Activated T-cell treated with anti-CD3 and anti-CD28 coated beads, Interleukin-2, amount 50 U/mL, for 4 hours (primary cell): ENCODE data around the gene PDE10A. TPM values are rescaled to one million over a fixed set of nuclear protein-coding genes. Genes with fewer than 3 reads are reported as not detected.

Source experiments
- ATAC-seq, 2 donors: fragments of 200-7000 bp; cut with Tn5 transposase; one replicate each; pipeline ENCODE4 v1.10.0; 2021
- DNase-seq: peaks from one replicate; pipeline ENCODE4 v3.0.0-alpha.2; 2020
- H3K27me3 Mint-ChIP-seq: one replicate; pipeline ENCODE4 v1.8.0; 2021; ENCODE audit warnings: low read depth, mixed read lengths
- H3K36me3 Mint-ChIP-seq: one replicate; pipeline ENCODE4 v1.8.0; 2022; ENCODE audit warnings: mixed read lengths; ENCODE audit not compliant: insufficient read depth
- H3K4me1 Mint-ChIP-seq: one replicate; pipeline ENCODE4 v1.8.0; 2021; ENCODE audit warnings: low read depth, mixed read lengths
- H3K4me3 Mint-ChIP-seq: one replicate; pipeline ENCODE4 v1.8.0; 2021; ENCODE audit warnings: mild to moderate bottlenecking, moderate library complexity, mixed read lengths
- H3K9me3 Mint-ChIP-seq: one replicate; pipeline ENCODE4 v1.8.0; 2021; ENCODE audit warnings: mixed read lengths
- total RNA-seq, 3 donors: library from RNA; stranded (reverse); gene quantifications; one replicate each; pipeline ENCODE4 v1.2.1, GENCODE V29; 2021

The PDE10A gene
- total RNA-seq, 3 donors from 2014 or later = 0.03 to 0.08 TPM; not detected in 1

DNA sequence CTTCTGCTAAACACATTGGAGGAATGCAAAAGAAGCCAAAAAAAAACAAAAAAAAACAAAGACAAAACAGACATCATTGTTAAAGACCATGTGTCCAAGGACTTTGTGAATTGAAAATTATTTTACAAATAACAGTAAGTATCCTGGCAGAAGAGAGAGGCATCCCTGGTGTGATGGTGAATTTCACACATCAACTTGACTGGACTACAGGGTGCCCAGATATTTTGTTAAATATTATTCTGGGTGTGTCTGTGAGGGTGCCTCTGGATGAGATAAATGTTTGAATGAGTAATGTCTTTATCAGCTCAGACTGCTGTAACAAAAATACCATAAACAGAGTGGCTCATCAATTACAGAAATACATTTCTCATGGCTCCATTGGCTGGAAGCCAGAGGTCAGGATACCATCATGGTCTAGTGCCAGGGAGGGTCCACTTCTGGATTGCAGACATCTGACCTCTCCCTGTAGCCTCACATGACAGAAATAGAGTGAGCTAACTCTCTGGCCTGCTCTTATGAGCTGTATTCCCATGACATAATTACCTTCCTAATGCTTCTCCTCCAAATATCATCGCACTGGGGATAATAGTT is 341.4 kb downstream of the PDE10A start:
- H3K36me3 Mint-ChIP-seq = no peaks in the 10 kb centered on the region
- DNase-seq (no peak), ATAC-seq (no peak)
- no peaks in the 10 kb centered on the region for H3K4me1 Mint-ChIP-seq
- no peak overlapping the region for H3K4me3 Mint-ChIP-seq
- H3K9me3 Mint-ChIP-seq = peaks cover 17% of the 10 kb centered on the region
- H3K27me3 Mint-ChIP-seq = no peaks in the 10 kb centered on the region

DNA sequence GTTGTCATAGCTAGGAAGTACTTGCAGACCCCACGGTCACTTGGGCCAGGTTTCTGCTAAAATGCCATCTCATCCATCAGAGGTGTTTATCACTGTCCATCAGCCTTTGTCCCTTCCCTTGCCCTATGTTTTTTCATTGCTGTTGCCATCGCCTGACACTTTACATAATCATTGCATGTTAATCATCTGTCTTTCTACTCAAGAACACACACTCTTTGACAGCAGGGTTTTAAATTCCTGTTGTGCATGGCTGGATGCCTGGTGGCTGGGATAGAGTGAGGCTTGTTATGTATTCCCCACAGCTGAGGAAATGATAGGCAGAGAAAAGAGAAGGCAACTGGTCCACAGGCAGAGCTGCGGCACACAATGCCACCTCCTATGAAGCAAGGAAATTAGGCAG is 341.9 kb downstream of the PDE10A start:
- H3K9me3 Mint-ChIP-seq = peaks cover 17% of the 10 kb centered on the region
- no peaks in the 10 kb centered on the region for H3K4me1 Mint-ChIP-seq
- H3K4me3 Mint-ChIP-seq = no peak overlapping the region
- no peak for ATAC-seq
- no peaks in the 10 kb centered on the region for H3K36me3 Mint-ChIP-seq
- DNase-seq = no peak
- H3K27me3 Mint-ChIP-seq = no peaks in the 10 kb centered on the region

- no peaks in the 10 kb centered on the region for H3K4me1 Mint-ChIP-seq
- DNase-seq (no peak), ATAC-seq (no peak)
- H3K9me3 Mint-ChIP-seq = peaks cover 15% of the 10 kb centered on the region
- H3K27me3 Mint-ChIP-seq = no peaks in the 10 kb centered on the region
- no peak overlapping the region for H3K4me3 Mint-ChIP-seq
- no peaks in the 10 kb centered on the region for H3K36me3 Mint-ChIP-seq
These were observed 345.3 kb downstream of the PDE10A start for GRCh38 chr6:165317723-165318122.

DNA sequence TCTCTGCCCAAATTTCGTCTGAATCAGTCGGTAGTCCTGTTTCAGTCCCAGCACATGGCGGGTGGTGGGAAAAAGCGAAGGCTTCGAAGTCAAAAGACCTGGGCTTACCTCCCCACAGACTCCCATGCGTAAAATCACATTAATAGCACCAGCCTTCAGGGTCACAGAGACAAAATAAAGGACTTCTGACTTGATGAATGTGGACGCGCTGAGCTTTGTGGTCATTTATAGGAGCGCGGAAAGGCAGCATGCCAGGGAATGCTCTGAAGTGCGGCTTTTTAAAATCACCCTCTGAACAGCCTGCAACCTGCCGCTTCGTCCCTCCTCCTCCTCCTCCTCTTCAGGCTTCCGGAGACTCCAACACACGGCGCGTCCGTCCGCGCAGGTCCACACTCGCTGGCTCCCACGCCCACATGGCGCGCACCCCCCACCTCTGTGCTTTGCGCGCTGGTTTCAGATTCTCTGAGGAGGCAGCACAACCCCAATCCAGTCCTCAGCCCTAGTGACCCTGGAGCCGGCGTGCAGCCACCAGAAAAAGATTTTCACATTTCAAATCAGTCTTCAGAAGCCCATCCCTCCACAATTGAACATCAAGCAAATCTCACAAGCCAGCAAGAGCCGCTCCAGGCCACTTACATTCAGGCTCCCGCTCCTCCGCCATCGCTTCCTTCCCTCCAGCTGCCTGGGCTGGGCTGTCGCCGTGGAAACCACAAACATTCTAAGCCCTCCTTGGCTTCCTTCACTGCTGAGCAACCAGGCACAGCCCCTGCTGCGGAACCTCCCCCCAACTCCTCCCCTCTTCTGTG is 353.9 kb downstream of the PDE10A start, which contains the start of gene C6orf118:
C6orf118 (minus strand) TSS at position 680 of the 806 bp plus-strand sequence; CDS start at position 661, 19 bp downstream.
- peak in 1 of 2 donors; percentile 23 for ATAC-seq
- Mint-ChIP-seq H3K27me3 (no peaks in the 10 kb centered on the region), H3K4me3 (peak within 1 kb of the TSS; percentile 48), H3K9me3 (no peaks in the 10 kb centered on the region), H3K36me3 (no peaks in the 10 kb centered on the region), H3K4me1 (peaks cover 9% of the 10 kb centered on the region)
- no peak for DNase-seq

GRCh38 chr6:165306955-165307354 is 356.1 kb downstream of the PDE10A start:
- peaks cover 3% of the 10 kb centered on the region for H3K9me3 Mint-ChIP-seq
- no peaks in the 10 kb centered on the region for H3K27me3 Mint-ChIP-seq
- DNase-seq (no peak), ATAC-seq (no peak)
- H3K4me3 Mint-ChIP-seq = no peak overlapping the region
- H3K36me3 Mint-ChIP-seq = no peaks in the 10 kb centered on the region
- H3K4me1 Mint-ChIP-seq = peaks cover 9% of the 10 kb centered on the region

DNA sequence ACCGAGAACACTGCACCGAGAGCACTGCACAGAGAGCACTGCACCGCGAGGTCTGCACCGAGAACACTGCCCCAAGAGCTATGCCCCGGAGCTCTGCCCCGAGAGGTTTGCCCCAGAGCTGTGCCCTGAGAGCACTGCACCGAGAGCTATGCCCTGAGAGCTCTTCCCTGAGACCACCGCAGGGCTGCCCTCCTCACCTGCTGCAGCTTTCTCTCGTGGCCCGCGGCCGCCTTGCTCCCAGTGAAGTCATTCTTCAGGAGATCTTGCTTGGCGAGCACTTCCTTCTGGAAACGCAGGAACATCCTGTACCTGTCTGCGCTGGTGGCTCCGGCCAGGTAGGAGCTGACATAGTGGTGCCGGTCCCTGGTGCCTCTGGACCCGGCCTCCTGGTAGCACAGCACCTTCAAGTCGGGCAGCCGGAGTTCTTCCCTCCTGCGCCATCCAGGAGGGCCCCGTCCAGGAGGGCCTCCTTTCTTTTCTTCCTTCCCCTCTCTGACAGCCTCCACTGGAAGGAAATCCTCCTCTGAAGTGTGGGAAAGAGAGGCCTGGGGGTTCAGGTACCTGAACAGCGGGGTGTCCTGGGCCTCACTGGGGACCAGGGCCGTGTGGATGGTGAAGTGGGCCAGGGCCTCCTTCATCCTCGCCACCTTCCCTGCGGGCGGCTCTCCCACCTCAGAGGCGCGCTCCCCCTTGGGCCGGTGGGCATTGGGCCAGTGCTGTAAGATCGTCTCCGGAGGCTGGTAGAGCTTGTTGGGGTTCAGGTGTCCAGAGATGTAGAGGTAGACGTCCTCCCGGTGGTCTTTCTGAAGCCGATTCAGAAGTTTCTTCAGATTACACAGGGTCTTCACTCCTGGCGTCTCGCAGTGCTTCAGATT is 361.4 kb downstream of the PDE10A start:
- no peaks in the 10 kb centered on the region for H3K27me3 Mint-ChIP-seq
- ATAC-seq (no peak), DNase-seq (no peak)
- H3K36me3 Mint-ChIP-seq = no peaks in the 10 kb centered on the region
- H3K9me3 Mint-ChIP-seq = peaks cover 3% of the 10 kb centered on the region
- no peaks in the 10 kb centered on the region for H3K4me1 Mint-ChIP-seq
- H3K4me3 Mint-ChIP-seq = no peak overlapping the region

DNA sequence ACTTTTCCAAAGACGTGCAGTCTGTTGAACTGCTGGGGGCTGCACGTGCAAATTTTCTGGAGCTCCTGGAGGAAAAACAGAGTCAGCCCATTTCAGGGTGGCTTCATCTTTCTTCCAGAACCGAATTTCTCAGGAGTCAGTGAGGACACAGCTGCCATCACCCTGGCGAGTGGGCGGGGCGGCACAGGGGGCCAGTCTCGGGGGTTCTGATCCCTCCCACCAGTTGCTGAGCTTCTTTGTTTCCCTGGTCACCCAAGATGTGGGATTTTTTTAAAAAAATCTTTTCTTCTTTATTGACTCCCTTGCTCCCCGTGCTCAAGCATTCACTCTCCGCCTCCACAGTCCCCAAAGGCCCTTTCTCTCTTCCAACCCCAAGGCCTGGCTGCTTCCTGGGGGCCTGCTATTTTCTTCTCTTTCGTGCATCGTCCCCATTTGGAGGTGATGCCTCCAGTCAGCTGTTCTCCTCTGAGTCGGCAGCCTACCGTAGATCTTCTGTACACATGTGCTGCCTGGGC is 362.6 kb downstream of the PDE10A start:
- H3K36me3 Mint-ChIP-seq = no peaks in the 10 kb centered on the region
- no peaks in the 10 kb centered on the region for H3K4me1 Mint-ChIP-seq
- H3K9me3 Mint-ChIP-seq = peaks cover 8% of the 10 kb centered on the region
- DNase-seq (no peak), ATAC-seq (no peak)
- no peaks in the 10 kb centered on the region for H3K27me3 Mint-ChIP-seq
- H3K4me3 Mint-ChIP-seq = no peak overlapping the region

- H3K36me3 Mint-ChIP-seq = no peaks in the 10 kb centered on the region
- DNase-seq = no peak
- H3K4me1 Mint-ChIP-seq = no peaks in the 10 kb centered on the region
- no peak overlapping the region for H3K4me3 Mint-ChIP-seq
- peaks cover 8% of the 10 kb centered on the region for H3K9me3 Mint-ChIP-seq
- no peak for ATAC-seq
- H3K27me3 Mint-ChIP-seq = no peaks in the 10 kb centered on the region
These were observed 364.2 kb downstream of the PDE10A start for GRCh38 chr6:165298875-165299274.

DNA sequence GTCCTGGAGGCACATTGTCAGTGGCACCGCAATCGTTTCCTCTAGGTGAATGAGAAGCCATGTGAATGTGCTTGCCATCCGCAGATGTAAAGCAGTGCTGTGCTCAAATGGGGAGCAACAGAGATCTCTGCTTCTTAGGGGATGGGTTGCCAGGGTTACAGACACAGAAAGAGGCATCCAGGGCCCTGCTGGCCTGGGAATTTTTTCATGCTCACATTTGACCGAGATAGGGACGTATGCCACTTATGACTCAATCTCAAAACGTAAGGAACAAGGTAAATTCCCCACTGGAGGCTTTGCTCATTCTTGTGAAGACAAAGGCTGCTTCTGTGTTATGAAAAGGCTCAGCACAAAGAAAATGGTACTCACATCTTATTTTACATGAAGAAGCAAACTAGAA is 364.6 kb downstream of the PDE10A start:
- DNase-seq = no peak
- no peaks in the 10 kb centered on the region for H3K36me3 Mint-ChIP-seq
- H3K4me3 Mint-ChIP-seq = no peak overlapping the region
- H3K4me1 Mint-ChIP-seq = no peaks in the 10 kb centered on the region
- no peak for ATAC-seq
- peaks cover 8% of the 10 kb centered on the region for H3K9me3 Mint-ChIP-seq
- H3K27me3 Mint-ChIP-seq = no peaks in the 10 kb centered on the region

DNA sequence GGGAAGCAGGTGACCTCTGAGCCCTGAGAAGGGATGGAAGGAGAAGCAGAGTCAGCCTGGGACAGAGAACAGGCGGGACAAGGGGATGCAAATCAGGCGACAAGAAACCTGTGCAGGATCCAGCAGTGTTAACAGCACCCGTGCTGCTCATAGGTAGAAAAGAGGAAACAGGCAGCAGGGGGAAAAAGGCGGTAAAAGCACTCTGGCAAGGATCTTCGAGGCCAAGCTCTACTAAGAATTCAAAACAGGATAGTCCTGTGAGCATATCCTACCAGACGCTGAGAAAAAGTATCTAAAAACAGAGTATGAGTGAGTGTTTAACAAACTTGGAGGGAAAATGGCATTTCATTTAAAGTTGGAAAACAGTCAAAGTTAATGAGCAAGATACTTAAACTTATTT is 370.4 kb downstream of the PDE10A start:
- ATAC-seq = no peak

More for the DNA sequence above, 370.4 kb downstream of the PDE10A start:
- Mint-ChIP-seq H3K36me3 (no peaks in the 10 kb centered on the region), H3K4me3 (no peak overlapping the region), H3K4me1 (no peaks in the 10 kb centered on the region), H3K27me3 (no peaks in the 10 kb centered on the region), H3K9me3 (peaks cover 12% of the 10 kb centered on the region)
- no peak for DNase-seq
